CD4-positive, alpha-beta T cell (primary cell): ENCODE data around the gene IRAK2. TPM values are rescaled to one million over a fixed set of nuclear protein-coding genes. Genes with fewer than 3 reads are reported as not detected.

ENCODE experiments used
- ATAC-seq: fragments of 200-7000 bp; cut with Tn5 transposase; one replicate; pipeline ENCODE4 v1.10.0; 2022; ENCODE audit warnings: mild to moderate bottlenecking; ENCODE audit not compliant: poor library complexity
- CTCF ChIA-PET: fragments of 350-600 bp; sonication (Branson Sonifier 250); formaldehyde crosslinking; loops from one replicate; lab custom pipeline; 2021; ENCODE audit warnings: antibody characterized with exemption, inconsistent platforms; lab: Charles Lee
- POLR2A ChIA-PET: fragments of 350-600 bp; sonication (Branson Sonifier 250); formaldehyde crosslinking; loops from one replicate; lab custom pipeline; 2021; ENCODE audit warnings: antibody characterized with exemption, inconsistent platforms; lab: Charles Lee
- DNase-seq, 14 experiments: peaks; one replicate each; pipeline ENCODE4 v3.0.0-alpha.2; 2013 to 2020; ENCODE audit warnings: mixed read lengths in 2 of 14
- H3K27ac ChIP-seq, 2 donors: one replicate each; pipeline versions ENCODE4 v1.5.1 to v1.7.0; 2013; ENCODE audit warnings: low read length in 2 of 2, low read depth in 1 of 2, mild to moderate bottlenecking in 1 of 2
- H3K27me3 ChIP-seq, 2 experiments: 1 replicate in 1 of 2; 2 replicates in 1 of 2; pipeline versions ENCODE4 v1.6.1 to v1.7.0; 2013; ENCODE audit warnings: low read length in 2 of 2, control low read depth in 1 of 2, mild to moderate bottlenecking in 1 of 2, moderate library complexity in 1 of 2; ENCODE audit not compliant: insufficient read depth in 2 of 2, control insufficient read depth in 1 of 2
- H3K36me3 ChIP-seq: one replicate; pipeline ENCODE4 v1.6.1; 2013; ENCODE audit warnings: low read length, control low read depth; ENCODE audit not compliant: insufficient read depth
- H3K4me1 ChIP-seq: one replicate; pipeline ENCODE4 v1.6.1; 2013; ENCODE audit warnings: low read length, control low read depth; ENCODE audit not compliant: insufficient read depth
- H3K4me3 ChIP-seq: one replicate; pipeline ENCODE4 v1.5.1; 2013; ENCODE audit warnings: mild to moderate bottlenecking, low read length, moderate library complexity
- H3K9me3 ChIP-seq, 2 experiments: 1 replicate in 1 of 2; 2 replicates in 1 of 2; pipeline versions ENCODE4 v1.6.1 to v1.7.0; 2013; ENCODE audit warnings: low read length in 2 of 2, mild to moderate bottlenecking in 2 of 2, control low read depth in 1 of 2, moderate library complexity in 1 of 2; ENCODE audit not compliant: control insufficient read depth in 1 of 2, insufficient read depth in 1 of 2
- H3K27ac Mint-ChIP-seq: one replicate; pipeline ENCODE4 v1.8.0; 2020; ENCODE audit warnings: mixed read lengths
- H3K27me3 Mint-ChIP-seq: one replicate; pipeline ENCODE4 v1.8.0; 2021; ENCODE audit warnings: mixed read lengths
- H3K36me3 Mint-ChIP-seq: one replicate; pipeline ENCODE4 v1.8.0; 2021; ENCODE audit warnings: low read depth, mixed read lengths
- H3K4me1 Mint-ChIP-seq: one replicate; pipeline ENCODE4 v1.8.0; 2021; ENCODE audit warnings: low read depth, mixed read lengths
- H3K4me3 Mint-ChIP-seq: one replicate; pipeline ENCODE4 v1.8.0; 2020; ENCODE audit warnings: mild to moderate bottlenecking, mixed read lengths
- H3K9me3 Mint-ChIP-seq: one replicate; pipeline ENCODE4 v1.8.0; 2020; ENCODE audit warnings: mixed read lengths
- CTCF ChIP-seq: fragments of 200-600 bp; IDR thresholded peaks from one replicate; pipeline ENCODE4 v1.8.0; 2022; ENCODE audit warnings: antibody characterized with exemption, mild to moderate bottlenecking
- intact Hi-C, 2 experiments: fragments of 100-400 bp; cut with DNase I in 1 of 2; cut with micrococcal nuclease in 1 of 2; formaldehyde crosslinking; loops; one replicate each; pipeline versions ENCODE4 v1.15.1 to v1.9.0; 2023 to 2025; cut with DNase I, micrococcal nuclease
- total RNA-seq, 174 experiments: library from RNA in 2 of 174; stranded (reverse) in 2 of 174; gene quantifications; one replicate each; pipeline ENCODE4 v1.2.3 and lab custom pipeline; 2021 to 2026

Gene IRAK2
- total RNA-seq, 2 experiments from 2014 or later = 1.4 to 1.6 TPM

- Histone ChIP-seq H3K9me3 (no peaks in the 10 kb centered on the region), H3K27ac (peak overlapping the region in 1 of 2 donors; percentile 7), H3K4me1 (peaks cover 58% of the 10 kb centered on the region), H3K27me3 (no peaks in the 10 kb centered on the region), H3K36me3 (peaks cover 57% of the 10 kb centered on the region), H3K4me3 (no peak overlapping the region)
- no peak for DNase-seq
- no peak for ATAC-seq
- H3K4me3 Mint-ChIP-seq = no peak overlapping the region
- peaks cover 86% of the 10 kb centered on the region for H3K36me3 Mint-ChIP-seq
- CTCF ChIA-PET = no interaction called here
- peak overlapping the region; percentile 76 for H3K27ac Mint-ChIP-seq
- H3K27me3 Mint-ChIP-seq = no peaks in the 10 kb centered on the region
- no peaks in the 10 kb centered on the region for H3K9me3 Mint-ChIP-seq
- peaks cover 79% of the 10 kb centered on the region for H3K4me1 Mint-ChIP-seq
- intact Hi-C loops = loop anchor here in 1 of 2 experiments (2.0 to 10.0 kb wide), 5 partner anchors 61 to 235 kb away; partner anchors contain the start of genes BRK1, FANCD2, SEC13 and VHL
- TF ChIP-seq CTCF = no peak
- POLR2A ChIA-PET = interaction anchor here (1.0 kb wide), 1 partner anchor 22 kb away, joined by 3 read pairs; no protein-coding TSS in a partner anchor
Measured at GRCh38 chr3:10259798-10260197, 95.1 kb downstream of the IRAK2 start.

GRCh38 chr3:10260211-10260701 lies 95.5 kb downstream of the IRAK2 start:
- ATAC-seq = no peak
- Mint-ChIP-seq H3K4me1 (peaks cover 77% of the 10 kb centered on the region), H3K4me3 (no peak overlapping the region), H3K36me3 (peaks cover 82% of the 10 kb centered on the region), H3K27ac (peak overlapping the region; percentile 76), H3K27me3 (no peaks in the 10 kb centered on the region), H3K9me3 (no peaks in the 10 kb centered on the region)
- Histone ChIP-seq H3K9me3 (no peaks in the 10 kb centered on the region), H3K27ac (peak overlapping the region in 1 of 2 donors; percentile 7), H3K4me3 (no peak overlapping the region), H3K27me3 (no peaks in the 10 kb centered on the region), H3K36me3 (peaks cover 53% of the 10 kb centered on the region), H3K4me1 (peaks cover 59% of the 10 kb centered on the region)
- POLR2A ChIA-PET = interaction anchor here (1.0 to 4.3 kb wide), 3 partner anchors 10 to 22 kb away, joined by 3 to 85 read pairs (median 4); partner anchors contain the start of gene TATDN2
- no peak for DNase-seq
- CTCF ChIA-PET = no interaction called here
- no peak for TF ChIP-seq CTCF
- intact Hi-C loops = loop anchor here in 1 of 2 experiments (5.0 to 10.0 kb wide), 4 partner anchors 68 to 235 kb away; partner anchors contain the start of genes BRK1, FANCD2 and VHL

GRCh38 chr3:10262027-10262426 lies 97.3 kb downstream of the IRAK2 start:
- Mint-ChIP-seq H3K27ac (peak overlapping the region; percentile 76), H3K9me3 (no peaks in the 10 kb centered on the region), H3K27me3 (no peaks in the 10 kb centered on the region), H3K36me3 (peaks cover 79% of the 10 kb centered on the region), H3K4me1 (peaks cover 74% of the 10 kb centered on the region), H3K4me3 (peak overlapping the region; percentile 36)
- Histone ChIP-seq H3K4me3 (no peak overlapping the region), H3K27ac (peak overlapping the region; percentile 26 to 30), H3K36me3 (peaks cover 54% of the 10 kb centered on the region), H3K9me3 (no peaks in the 10 kb centered on the region), H3K27me3 (no peaks in the 10 kb centered on the region), H3K4me1 (peaks cover 66% of the 10 kb centered on the region)
- intact Hi-C loops = loop anchor here (2.0 to 10.0 kb wide), 5 partner anchors 13 to 237 kb away; partner anchors contain the start of genes BRK1 (in 1 of the 2), FANCD2 (in 1 of the 2), TATDN2 (in 1 of the 2) and VHL (in 1 of the 2)
- ATAC-seq (no peak), DNase-seq (no peak)
- CTCF ChIA-PET = interaction anchor here (0.6 to 1.0 kb wide), 4 partner anchors 10 to 162 kb away, joined by 3 to 5 read pairs (median 4); no protein-coding TSS in a partner anchor
- TF ChIP-seq CTCF = no peak
- POLR2A ChIA-PET = interaction anchor here (0.6 to 4.3 kb wide), 5 partner anchors 12 to 251 kb away, joined by 3 to 85 read pairs (median 3); partner anchors contain the start of gene TATDN2
